Effector memory CD4-positive, alpha-beta T cell (primary cell): ENCODE measurements around the gene EFEMP2.

ENCODE experiments used
- DNase-seq, 3 donors: peaks; one replicate each; pipeline ENCODE4 v3.0.0-alpha.2; 2020
- H3K27ac ChIP-seq: 2 replicates; pipeline ENCODE4 v1.7.0; 2013; ENCODE audit warnings: mild to moderate bottlenecking, low read length, moderate library complexity; ENCODE audit not compliant: insufficient read depth, poor library complexity, severe bottlenecking
- H3K27me3 ChIP-seq: replicated peaks from 2 replicates; pipeline ENCODE4 v1.7.0; 2013; ENCODE audit warnings: mild to moderate bottlenecking, low read length; ENCODE audit not compliant: insufficient read depth, control insufficient read depth, poor library complexity, severe bottlenecking
- H3K36me3 ChIP-seq: 2 replicates; pipeline ENCODE4 v1.7.0; 2013; ENCODE audit warnings: mild to moderate bottlenecking, low read length, moderate library complexity; ENCODE audit not compliant: control insufficient read depth, insufficient read depth
- H3K4me1 ChIP-seq: 2 replicates; pipeline ENCODE4 v1.7.0; 2013; ENCODE audit warnings: low read length, mild to moderate bottlenecking; ENCODE audit not compliant: control insufficient read depth, insufficient read depth, poor library complexity, severe bottlenecking
- H3K4me3 ChIP-seq: 2 replicates; pipeline ENCODE4 v1.7.0; 2013; ENCODE audit warnings: low read length, low read depth, mild to moderate bottlenecking; ENCODE audit not compliant: insufficient read depth, poor library complexity, severe bottlenecking
- H3K9me3 ChIP-seq: 2 replicates; pipeline ENCODE4 v1.7.0; 2013; ENCODE audit warnings: mild to moderate bottlenecking, low read length, moderate library complexity; ENCODE audit not compliant: control insufficient read depth

The EFEMP2 gene

GRCh38 chr11:65885231-65885630 lies 12.6 kb upstream of the EFEMP2 start:
- H3K9me3 ChIP-seq: no peaks in the 10 kb centered on the region
- H3K4me1 ChIP-seq: peaks cover 29% of the 10 kb centered on the region
- H3K27me3 ChIP-seq: no peaks in the 10 kb centered on the region
- H3K36me3 ChIP-seq: peaks cover 27% of the 10 kb centered on the region
- no peak overlapping the region for H3K4me3 ChIP-seq
- H3K27ac ChIP-seq: no peak overlapping the region
- DNase-seq: no peak

GRCh38 chr11:65884716-65885092 lies 12.1 kb upstream of the EFEMP2 start:
- Histone ChIP-seq H3K27ac (no peak overlapping the region), H3K4me3 (no peak overlapping the region), H3K9me3 (no peaks in the 10 kb centered on the region), H3K27me3 (no peaks in the 10 kb centered on the region), H3K4me1 (peaks cover 28% of the 10 kb centered on the region), H3K36me3 (peaks cover 27% of the 10 kb centered on the region)
- DNase-seq: peak; percentile 65 to 74 (median 67)

- H3K27ac ChIP-seq: no peak overlapping the region
- no peaks in the 10 kb centered on the region for H3K27me3 ChIP-seq
- DNase-seq: no peak
- H3K4me1 ChIP-seq: peaks cover 33% of the 10 kb centered on the region
- H3K4me3 ChIP-seq: no peak overlapping the region
- peaks cover 27% of the 10 kb centered on the region for H3K36me3 ChIP-seq
- no peaks in the 10 kb centered on the region for H3K9me3 ChIP-seq
Measured at GRCh38 chr11:65883786-65884715, 11.5 kb upstream of the EFEMP2 start.

GRCh38 chr11:65883058-65883761 lies 10.6 kb upstream of the EFEMP2 start:
- no peak overlapping the region for H3K27ac ChIP-seq
- no peak for DNase-seq

GRCh38 chr11:65882120-65883057 lies 9.8 kb upstream of the EFEMP2 start:
- no peak overlapping the region for H3K27ac ChIP-seq
- DNase-seq: no peak

More at GRCh38 chr11:65883058-65883761, 10.6 kb upstream of the EFEMP2 start:
- Histone ChIP-seq H3K9me3 (no peaks in the 10 kb centered on the region), H3K36me3 (peaks cover 27% of the 10 kb centered on the region), H3K4me1 (peaks cover 37% of the 10 kb centered on the region), H3K4me3 (no peak overlapping the region), H3K27me3 (no peaks in the 10 kb centered on the region)

GRCh38 chr11:65880844-65881421 lies 8.3 kb upstream of the EFEMP2 start:
- H3K9me3 ChIP-seq: no peaks in the 10 kb centered on the region
- H3K27me3 ChIP-seq: no peaks in the 10 kb centered on the region
- peaks cover 31% of the 10 kb centered on the region for H3K4me1 ChIP-seq
- DNase-seq: no peak
- peaks cover 27% of the 10 kb centered on the region for H3K36me3 ChIP-seq
- H3K4me3 ChIP-seq: no peak overlapping the region
- peak overlapping the region; percentile 9 for H3K27ac ChIP-seq

More at GRCh38 chr11:65882120-65883057, 9.8 kb upstream of the EFEMP2 start:
- H3K36me3 ChIP-seq: peaks cover 27% of the 10 kb centered on the region
- H3K27me3 ChIP-seq: no peaks in the 10 kb centered on the region
- peaks cover 31% of the 10 kb centered on the region for H3K4me1 ChIP-seq
- H3K4me3 ChIP-seq: no peak overlapping the region
- H3K9me3 ChIP-seq: no peaks in the 10 kb centered on the region

- Histone ChIP-seq H3K4me1 (peaks cover 31% of the 10 kb centered on the region), H3K27me3 (no peaks in the 10 kb centered on the region), H3K4me3 (no peak overlapping the region), H3K27ac (peak overlapping the region; percentile 46), H3K9me3 (no peaks in the 10 kb centered on the region), H3K36me3 (peaks cover 20% of the 10 kb centered on the region)
- no peak for DNase-seq
Measured at GRCh38 chr11:65880027-65880426, 7.4 kb upstream of the EFEMP2 start.

GRCh38 chr11:65879617-65880016 lies 7.0 kb upstream of the EFEMP2 start, which contains the start of gene CTSW:
CTSW (plus strand) TSS chr11:65879837; CDS start chr11:65879855, 18 bp downstream.
- peaks cover 26% of the 10 kb centered on the region for H3K4me1 ChIP-seq
- no peaks in the 10 kb centered on the region for H3K27me3 ChIP-seq
- H3K4me3 ChIP-seq: no peak within 1 kb of the TSS
- H3K36me3 ChIP-seq: peaks cover 19% of the 10 kb centered on the region
- H3K9me3 ChIP-seq: no peaks in the 10 kb centered on the region
- peak within 1 kb of the TSS; percentile 46 for H3K27ac ChIP-seq
- DNase-seq: no peak
